Heart right ventricle (tissue), 16 donors: ENCODE data around the gene TMPRSS5. TPM values are rescaled to one million over a fixed set of nuclear protein-coding genes. Genes with fewer than 3 reads are reported as not detected.

Source experiments
- ATAC-seq, 8 donors: fragments of 200-7000 bp; cut with Tn5 transposase; one replicate each; pipeline ENCODE4 v1.9.1; 2020; ENCODE audit warnings: mild to moderate bottlenecking in 8 of 8, moderate library complexity in 8 of 8, moderate number of reproducible peaks in 1 of 8
- DNase-seq, 2 donors: peaks; one replicate each; pipeline ENCODE4 v3.0.0-alpha.2; 2020
- H3K27ac ChIP-seq, 10 donors: fragments of 200-600 bp; sonication (generic) in 2 of 10; one replicate each; pipeline versions ENCODE4 v1.5.0 to v1.8.0; 2020 to 2022; ENCODE audit warnings: mild to moderate bottlenecking in 3 of 10
- H3K27me3 ChIP-seq, 7 donors: fragments of 200-600 bp; one replicate each; pipeline ENCODE4 v1.8.0; 2021 to 2022; ENCODE audit warnings: mild to moderate bottlenecking in 2 of 7
- H3K36me3 ChIP-seq, 9 donors: fragments of 200-600 bp; sonication (generic) in 1 of 9; one replicate each; pipeline versions ENCODE4 v1.5.0 to v1.8.0; 2020 to 2022; ENCODE audit warnings: mild to moderate bottlenecking in 2 of 9
- H3K4me1 ChIP-seq, 9 donors: fragments of 200-600 bp; sonication (generic) in 1 of 9; one replicate each; pipeline versions ENCODE4 v1.5.0 to v1.8.0; 2020 to 2022; ENCODE audit warnings: mild to moderate bottlenecking in 4 of 9
- H3K4me3 ChIP-seq, 10 donors: fragments of 200-600 bp; sonication (generic) in 2 of 10; one replicate each; pipeline versions ENCODE4 v1.5.0 to v1.8.0; 2020 to 2022; ENCODE audit warnings: mild to moderate bottlenecking in 7 of 10, moderate library complexity in 2 of 10
- H3K9me3 ChIP-seq, 11 donors: fragments of 200-600 bp in 10 of 11; sonication (generic) in 2 of 11; one replicate each; pipeline versions ENCODE4 v1.5.0 to v1.8.0; 2013 to 2022; ENCODE audit warnings: mild to moderate bottlenecking in 2 of 11, control low read depth in 1 of 11, moderate library complexity in 1 of 11
- CTCF ChIP-seq, 9 donors: fragments of 200-600 bp; sonication (generic) in 2 of 9; IDR thresholded peaks; one replicate each; pipeline versions ENCODE4 v1.5.0 to v1.8.0; 2021 to 2022; ENCODE audit warnings: antibody characterized with exemption in 9 of 9, mild to moderate bottlenecking in 5 of 9, moderate library complexity in 1 of 9
- WGBS, 2 donors: extraction: QIAGEN DNeasy Blood & Tissue Kit; methylation state at CpG; one replicate each; pipeline ENCODE4 v1.1.7; 2013; ENCODE audit warnings: inconsistent platforms in 1 of 2; 5-methylcytosine and 5-hydroxymethylcytosine counted together
- intact Hi-C, 10 donors: fragments of 100-400 bp; cut with DNase I; formaldehyde crosslinking; loops; one replicate each; pipeline versions ENCODE4 v1.11.1 to v1.14.2; 2022
- polyA plus RNA-seq, 2 donors: library from polyadenylated mRNA; stranded (reverse); fragments of 200-250 nt; gene quantifications; one replicate each; pipeline ENCODE4 v1.2.3, GENCODE V29; 2013
- total RNA-seq, 10 donors: library from RNA; stranded (reverse); fragmentation: NEBNext Ultra II Directional in 3 of 10; extraction: Animal tissue kit (Norgen Biotek cat#: 25700) in 3 of 10; gene quantifications; one replicate each; pipeline versions ENCODE4 v1.2.1 to v1.2.4, GENCODE V29; 2021 to 2023
- donor health status: Arrhythmogenic right ventricular cardiomyopathy.
- donor health status: ischemic (EF 13 %, LVEDD 7.1; RV severe dilation, severe dysfunction).
- donor health status: healthy with polysubstance abuse.
- donor health status: DM: no; HTN: yes; CAD: no.
- donor health status: DM: no; HTN: no; CAD: no.
- donor health status: ischemic (EF 25% LVEDD 6.9; RV normal size, moderate dysfunction).
- donor health status: ischemic (EF 25% LVEDD 5.7; RV mildly dilated, moderate dysfunction).
- donor health status: healthy.
- donor health status: DM: yes; HTN: yes; CAD: no.
- donor health status: Ischemic cardiomyopathy.
- donor health status: ischemic (EF 35%, LVEDD 5.7; RV mildly dilated, moderate dysfunction).
- donor health status: nonischemic (EF 11% LVEDD 7.7; RV severe dilation, severe dysfunction).
- donor health status: DM: yes; HTN: yes; CAD: no.
- donor health status: PGD.
- donor health status: ischemic (EF 29% LVEDD 5.4; RV normal size, mild dysfunction).
- donor health status: nonischemic (EF 23%, LVEDD 6.1; RV moderate dilation, normal function).

TMPRSS5 gene
- total and polyA plus RNA-seq, 12 donors, result 0.36 to 1.9 (median 0.48) TPM

DNA sequence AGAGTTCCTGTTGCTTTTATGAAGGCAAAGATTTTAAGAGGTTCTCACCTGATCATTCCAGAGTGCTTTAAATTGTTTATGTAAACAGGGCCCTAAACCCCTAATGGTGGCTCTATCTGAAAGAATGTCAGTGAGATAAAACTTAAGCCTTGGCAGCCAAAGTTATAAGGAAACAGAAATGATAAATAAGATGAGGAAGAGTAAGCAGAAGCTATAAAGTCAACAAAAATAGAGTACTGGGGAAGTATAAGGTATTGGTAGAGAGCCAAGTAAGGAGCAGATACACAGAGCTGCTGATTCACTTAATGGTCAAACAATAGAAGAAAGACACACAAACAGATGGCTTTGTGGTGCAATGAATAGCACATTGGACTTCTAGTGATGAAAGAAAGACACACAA is 37.9 kb downstream of the TMPRSS5 start:
- TF ChIP-seq CTCF (IDR thresholded peaks at IDR 0.05), result no peak
- no peak overlapping the region for H3K27ac ChIP-seq
- no peaks in the 10 kb centered on the region for H3K36me3 ChIP-seq
- peaks cover 0 to 31% (median 12%) of the 10 kb centered on the region in 11 donors for H3K9me3 ChIP-seq
- DNase-seq (no peak), ATAC-seq (no peak)
- no peaks in the 10 kb centered on the region for H3K4me1 ChIP-seq
- H3K27me3 ChIP-seq, result no peaks in the 10 kb centered on the region
- intact Hi-C loops, result no loop called here
- no peak overlapping the region for H3K4me3 ChIP-seq

DNA sequence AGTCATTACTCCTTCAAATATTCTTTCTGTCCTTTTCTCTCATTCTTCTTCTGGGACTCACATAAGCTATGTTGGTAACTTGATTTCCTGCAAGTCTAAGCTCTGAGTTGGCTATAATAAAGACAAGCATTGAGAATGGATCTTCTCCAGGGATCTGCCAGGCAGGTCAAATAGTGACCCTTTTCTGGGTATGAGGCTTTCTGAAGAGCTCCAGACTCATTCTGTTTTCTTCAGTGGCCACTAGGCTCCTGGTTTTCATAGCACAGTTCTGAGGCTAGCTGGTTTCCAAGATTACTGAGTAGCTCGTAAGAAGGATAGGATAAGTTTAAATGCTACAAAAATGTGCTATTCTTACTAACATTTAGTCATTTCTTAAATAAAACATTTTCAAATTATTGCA is 38.3 kb downstream of the TMPRSS5 start:
- H3K4me3 ChIP-seq, result no peak overlapping the region
- 79 to 86% methylated on average over 1 of the region's 1 CpG for WGBS, 2 donors
- intact Hi-C loops, result no loop called here
- H3K27me3 ChIP-seq, result no peaks in the 10 kb centered on the region
- H3K9me3 ChIP-seq, result peaks cover 0 to 31% (median 12%) of the 10 kb centered on the region in 11 donors
- no peaks in the 10 kb centered on the region for H3K36me3 ChIP-seq
- H3K27ac ChIP-seq, result no peak overlapping the region
- no peaks in the 10 kb centered on the region for H3K4me1 ChIP-seq
- ATAC-seq (no peak), DNase-seq (no peak)
- no peak for TF ChIP-seq CTCF (IDR thresholded peaks at IDR 0.05)

DNA sequence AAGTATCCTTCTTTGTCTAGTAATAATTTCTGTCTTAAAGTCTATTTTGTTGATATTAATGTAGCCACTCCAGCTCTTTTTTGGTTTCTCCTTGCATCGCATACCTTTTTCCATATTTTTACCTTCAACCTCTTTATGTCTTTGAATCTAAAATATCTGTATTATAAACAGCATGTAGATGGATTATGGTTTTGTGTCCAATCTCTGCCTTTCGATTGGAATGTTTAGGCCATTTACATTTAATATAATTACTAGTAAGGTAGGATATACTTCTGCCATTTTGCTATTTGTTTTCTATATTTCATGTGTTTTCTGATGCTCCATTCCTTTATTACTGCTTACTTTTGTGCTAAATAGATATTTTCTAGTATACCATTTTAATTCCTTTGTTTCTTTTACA is 39.5 kb downstream of the TMPRSS5 start:
- no peaks in the 10 kb centered on the region for H3K27me3 ChIP-seq
- no peak for TF ChIP-seq CTCF (IDR thresholded peaks at IDR 0.05)
- H3K9me3 ChIP-seq, result peaks cover 0 to 31% (median 12%) of the 10 kb centered on the region in 11 donors
- intact Hi-C loops, result no loop called here
- H3K4me1 ChIP-seq, result no peaks in the 10 kb centered on the region
- DNase-seq (no peak), ATAC-seq (no peak)
- 97 to 98% methylated on average over 2 of the region's 2 CpGs for WGBS, 2 donors
- no peak overlapping the region for H3K27ac ChIP-seq
- no peak overlapping the region for H3K4me3 ChIP-seq
- H3K36me3 ChIP-seq, result no peaks in the 10 kb centered on the region

DNA sequence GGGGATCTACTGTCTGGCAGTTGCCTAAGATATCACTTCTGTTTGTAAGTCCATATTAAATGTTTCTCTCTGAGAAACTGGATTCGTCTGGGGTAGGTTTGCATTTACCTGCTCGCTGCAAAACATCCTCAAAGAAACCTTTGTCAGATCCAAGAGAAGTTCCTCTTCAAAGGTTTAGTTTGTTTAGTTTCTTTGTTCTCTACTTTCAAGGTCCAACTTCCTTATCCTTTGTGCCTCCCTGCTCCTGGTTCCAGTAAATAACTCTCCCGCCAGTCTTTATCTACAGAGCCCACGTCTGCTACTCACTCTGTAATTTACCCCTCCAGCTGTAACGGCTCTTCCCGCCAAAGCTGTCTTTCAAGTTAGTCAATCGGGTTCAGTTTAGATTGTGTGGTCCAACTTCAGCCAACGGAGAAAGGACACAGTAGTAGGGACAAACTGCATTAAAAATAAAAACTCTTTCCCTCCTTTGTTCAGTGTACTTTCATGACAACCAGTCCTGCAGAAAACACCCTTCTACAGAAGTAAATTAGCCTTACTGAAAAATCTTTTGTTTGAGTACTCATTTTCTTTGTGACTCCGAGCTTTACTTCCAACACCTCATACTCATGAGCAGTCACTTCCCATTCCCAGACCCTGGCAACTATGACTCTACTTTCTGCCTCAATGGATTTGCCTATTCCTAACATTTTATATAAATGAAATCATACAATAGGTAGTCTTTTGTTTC is 41.0 kb downstream of the TMPRSS5 start:
- Histone ChIP-seq H3K4me3 (no peak overlapping the region), H3K27me3 (no peaks in the 10 kb centered on the region), H3K4me1 (no peaks in the 10 kb centered on the region), H3K36me3 (no peaks in the 10 kb centered on the region), H3K9me3 (peaks cover 0 to 31% (median 12%) of the 10 kb centered on the region in 11 donors), H3K27ac (no peak overlapping the region)
- WGBS, 2 donors, result 41 to 48% methylated on average over 9 of the region's 9 CpGs
- intact Hi-C loops, result no loop called here
- no peak for ATAC-seq
- no peak for DNase-seq
- TF ChIP-seq CTCF (IDR thresholded peaks at IDR 0.05), result no peak
